ENCODE measurements around the gene DIRAS1.

DIRAS1 gene

GRCh38 chr19:2755811-2756210, 34.6 kb upstream of the DIRAS1 start:
- DNase-seq (ENCODE audit: low read depth in 2 of 3, low spot score in 2 of 3), result no peak

- no peak for DNase-seq (ENCODE audit: low read depth in 2 of 3, low spot score in 2 of 3)
Observed at GRCh38 chr19:2755448-2755705, 34.2 kb upstream of the DIRAS1 start.

- no peak for DNase-seq (ENCODE audit: low read depth in 2 of 3, low spot score in 2 of 3)
Observed at GRCh38 chr19:2754659-2755447, 33.7 kb upstream of the DIRAS1 start.

- no peak for DNase-seq (ENCODE audit: low read depth in 2 of 3, low spot score in 2 of 3)
Observed at GRCh38 chr19:2751438-2751830, 30.3 kb upstream of the DIRAS1 start.

GRCh38 chr19:2750808-2751437, 29.8 kb upstream of the DIRAS1 start:
- DNase-seq (ENCODE audit: low read depth in 2 of 3, low spot score in 2 of 3), result no peak

- DNase-seq (ENCODE audit: low read depth in 2 of 3, low spot score in 2 of 3), result no peak
Observed at GRCh38 chr19:2747349-2747748, 26.2 kb upstream of the DIRAS1 start.

GRCh38 chr19:2744113-2744512, 22.9 kb upstream of the DIRAS1 start:
- DNase-seq (ENCODE audit: low read depth in 2 of 3, low spot score in 2 of 3), result no peak

- no peak for DNase-seq (ENCODE audit: low read depth in 2 of 3, low spot score in 2 of 3)
Observed at GRCh38 chr19:2743099-2743498, 21.9 kb upstream of the DIRAS1 start.

- DNase-seq (ENCODE audit: low read depth in 2 of 3, low spot score in 2 of 3), result no peak
Observed at GRCh38 chr19:2740314-2740656, 19.1 kb upstream of the DIRAS1 start.

GRCh38 chr19:2739602-2740313, 18.6 kb upstream of the DIRAS1 start, which contains the start of gene SLC39A3:
TSS of gene SLC39A3 (minus strand) at chr19:2740017. CDS start at chr19:2737257, 2,760 bp downstream.
- peak; percentile 97 to 99 (median 99) for DNase-seq (ENCODE audit: low read depth in 2 of 3, low spot score in 2 of 3)

GRCh38 chr19:2736550-2737190, 15.5 kb upstream of the DIRAS1 start:
- DNase-seq (ENCODE audit: low read depth in 2 of 3, low spot score in 2 of 3), result no peak

GRCh38 chr19:2735374-2735773, 14.2 kb upstream of the DIRAS1 start:
- DNase-seq (ENCODE audit: low read depth in 2 of 3, low spot score in 2 of 3), result no peak

- DNase-seq (ENCODE audit: low read depth in 2 of 3, low spot score in 2 of 3), result no peak
Observed at GRCh38 chr19:2734589-2735288, 13.6 kb upstream of the DIRAS1 start.

GRCh38 chr19:2733930-2734588, 12.9 kb upstream of the DIRAS1 start:
- no peak for DNase-seq (ENCODE audit: low read depth in 2 of 3, low spot score in 2 of 3)

- DNase-seq (ENCODE audit: low read depth in 2 of 3, low spot score in 2 of 3), result no peak
Observed at GRCh38 chr19:2732883-2733282, 11.7 kb upstream of the DIRAS1 start.

- DNase-seq (ENCODE audit: low read depth in 2 of 3, low spot score in 2 of 3), result no peak
Observed at GRCh38 chr19:2732157-2732725, 11.1 kb upstream of the DIRAS1 start.

- no peak for DNase-seq (ENCODE audit: low read depth in 2 of 3, low spot score in 2 of 3)
Observed at GRCh38 chr19:2731181-2731995, 10.2 kb upstream of the DIRAS1 start.

GRCh38 chr19:2729943-2730818, 9.0 kb upstream of the DIRAS1 start:
- no peak for DNase-seq (ENCODE audit: low read depth in 2 of 3, low spot score in 2 of 3)
